ENCODE results near the gene PKDCC. TPM values are rescaled to one million over a fixed set of nuclear protein-coding genes. Genes with fewer than 3 reads are reported as not detected.
A peak's percentile ranks its signal among the peaks of the same experiment; 100 is the strongest.
"Not testable (repeated sequence)": the region's sequence is repeated elsewhere in the genome, so short reads cannot be mapped to it uniquely, and the experiment has no call there.

The PKDCC gene
- total RNA-seq, 1 experiment from 2014 or later = not detected

DNA sequence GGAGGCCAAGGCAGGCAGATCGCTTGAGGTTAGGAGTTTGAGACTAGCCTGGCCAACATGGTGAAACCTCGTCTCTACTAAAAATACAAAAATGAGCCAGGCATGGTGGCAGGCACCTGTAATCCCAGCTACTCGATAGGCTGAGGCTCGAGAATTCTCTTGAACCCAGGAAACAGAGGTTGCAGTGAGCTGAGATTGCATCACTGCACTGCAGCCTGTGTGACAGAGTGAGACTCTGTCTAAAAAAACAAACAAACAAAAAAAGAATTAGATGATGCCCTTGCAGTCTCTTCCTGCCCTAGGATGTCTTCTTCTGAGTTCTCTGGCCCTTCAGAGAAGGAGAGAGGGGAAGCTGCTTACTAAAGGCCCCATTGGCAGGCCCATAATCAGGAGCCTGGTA is 37.2 kb downstream of the PKDCC start:
- not testable (repeated sequence) for H3K79me2 ChIP-seq (ENCODE audit: low read length); H3K36me3 ChIP-seq (ENCODE audit: insufficient read depth, low read length); H3K4me3 ChIP-seq (ENCODE audit: low read length); H4K20me1 ChIP-seq (ENCODE audit: insufficient read depth, low read depth, low read length); H3K4me2 ChIP-seq (ENCODE audit: low read depth, low read length, poor library complexity, severe bottlenecking); H3K27ac ChIP-seq (ENCODE audit: low read length); H3K9me2 ChIP-seq (replicated peaks; ENCODE audit: insufficient read depth, low read length); H3K9ac ChIP-seq (ENCODE audit: low read length); DNase-seq; H3K9me3 ChIP-seq (ENCODE audit: low read length); H3K4me1 ChIP-seq (ENCODE audit: low read length); H3K27me3 ChIP-seq (ENCODE audit: low read length); H2AFZ ChIP-seq (ENCODE audit: low read length)

DNA sequence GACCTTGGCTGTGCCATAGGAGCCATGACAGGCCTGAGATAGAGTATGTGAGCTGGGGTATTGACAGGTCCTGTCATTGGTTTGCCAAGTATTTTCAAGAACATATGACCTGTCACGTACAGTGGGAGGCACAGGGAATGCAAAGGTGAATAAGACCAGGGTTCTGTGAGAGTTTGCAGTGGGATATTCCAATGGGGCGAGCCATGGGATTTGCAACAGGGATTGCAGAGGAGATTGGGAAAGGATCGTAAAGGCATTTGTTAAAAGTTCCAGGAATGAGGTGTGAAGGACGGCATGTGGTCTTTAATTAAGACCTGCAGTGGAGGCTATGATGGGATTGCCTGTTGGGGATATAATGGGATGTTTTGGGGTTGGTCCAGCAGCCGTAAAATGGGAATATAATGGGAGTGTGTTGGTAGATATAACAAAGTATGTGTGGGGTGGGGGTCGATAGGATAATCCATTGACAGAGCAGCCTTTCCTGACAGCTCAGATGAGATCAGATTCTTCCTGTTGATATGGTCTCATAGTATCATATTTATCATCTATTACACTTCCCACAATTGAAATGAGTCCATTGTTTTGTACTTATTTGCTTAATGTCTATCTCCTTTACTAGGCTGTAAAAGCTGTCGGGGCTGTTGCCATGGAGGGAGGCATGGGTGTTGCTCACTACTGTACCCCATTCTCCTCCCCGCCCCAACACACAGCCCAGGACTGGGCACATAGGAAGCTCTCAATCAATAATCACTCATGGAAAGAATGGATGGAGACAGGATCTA is 38.1 kb downstream of the PKDCC start:
- no peaks in the 10 kb centered on the region for H3K27me3 ChIP-seq (ENCODE audit: low read length)
- no peaks in the 10 kb centered on the region for H3K79me2 ChIP-seq (ENCODE audit: low read length)
- H4K20me1 ChIP-seq (ENCODE audit: insufficient read depth, low read depth, low read length) = no peaks in the 10 kb centered on the region
- DNase-seq = no peak
- peaks cover 8% of the 10 kb centered on the region; the same call in 1 of the 2 replicates for H3K4me1 ChIP-seq (ENCODE audit: low read length)
- H3K4me3 ChIP-seq (ENCODE audit: low read length) = no peak overlapping the region
- H3K9ac ChIP-seq (ENCODE audit: low read length) = no peak overlapping the region
- no peaks in the 10 kb centered on the region for H3K9me3 ChIP-seq (ENCODE audit: low read length)
- H2AFZ ChIP-seq (ENCODE audit: low read length) = no peak overlapping the region
- H3K9me2 ChIP-seq (replicated peaks; ENCODE audit: insufficient read depth, low read length) = no peaks in the 10 kb centered on the region
- H3K4me2 ChIP-seq (ENCODE audit: low read depth, low read length, poor library complexity, severe bottlenecking) = no peak overlapping the region
- H3K27ac ChIP-seq (ENCODE audit: low read length) = no peak overlapping the region
- no peaks in the 10 kb centered on the region for H3K36me3 ChIP-seq (ENCODE audit: insufficient read depth, low read length)

- Histone ChIP-seq H3K4me1 (ENCODE audit: low read length) (peaks cover 8% of the 10 kb centered on the region; the same call in 1 of the 2 replicates), H3K79me2 (ENCODE audit: low read length) (no peaks in the 10 kb centered on the region), H3K9me2 (replicated peaks; ENCODE audit: insufficient read depth, low read length) (no peaks in the 10 kb centered on the region), H3K4me2 (ENCODE audit: low read depth, low read length, poor library complexity, severe bottlenecking) (no peak overlapping the region), H3K4me3 (ENCODE audit: low read length) (no peak overlapping the region), H3K27me3 (ENCODE audit: low read length) (no peaks in the 10 kb centered on the region), H3K27ac (ENCODE audit: low read length) (no peak overlapping the region), H3K9ac (ENCODE audit: low read length) (no peak overlapping the region), H4K20me1 (ENCODE audit: insufficient read depth, low read depth, low read length) (no peaks in the 10 kb centered on the region), H3K9me3 (ENCODE audit: low read length) (no peaks in the 10 kb centered on the region), H3K36me3 (ENCODE audit: insufficient read depth, low read length) (no peaks in the 10 kb centered on the region), H2AFZ (ENCODE audit: low read length) (no peak overlapping the region)
- DNase-seq = peak; percentile 85
Observed at GRCh38 chr2:42086500-42086953, 38.7 kb downstream of the PKDCC start.

DNA sequence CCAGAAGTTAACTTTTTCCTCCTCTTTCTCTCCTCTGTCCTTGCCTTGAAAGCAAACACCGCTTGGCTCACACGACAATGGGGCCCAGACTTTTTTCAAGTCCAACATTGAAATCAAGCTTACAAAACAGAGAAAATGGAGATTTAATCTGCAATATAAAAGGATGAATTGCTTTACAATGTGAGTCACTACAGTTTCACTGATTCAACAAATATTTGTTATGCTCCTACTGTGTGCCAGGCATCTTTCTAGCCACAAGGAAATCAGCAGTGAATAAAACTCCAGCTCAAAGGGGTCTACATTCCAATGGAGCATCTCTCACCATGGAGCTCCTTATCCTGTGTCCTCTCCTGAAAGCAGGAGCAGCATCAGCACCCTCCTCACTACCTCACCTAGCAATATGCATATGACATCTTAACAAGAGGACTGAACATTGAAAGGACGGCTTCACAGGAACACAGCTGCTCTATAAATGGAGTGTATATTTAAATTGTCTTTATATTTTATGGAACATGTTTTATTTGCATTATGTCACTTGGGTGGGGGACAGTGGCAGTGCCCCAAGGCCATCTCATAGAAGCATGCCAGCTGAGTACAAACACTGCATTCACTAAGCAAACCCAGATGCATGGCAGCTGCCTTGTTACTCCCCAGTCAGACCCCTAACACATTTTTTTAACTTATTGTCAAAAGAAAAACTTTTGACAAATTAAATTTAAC is 39.5 kb downstream of the PKDCC start:
- no peaks in the 10 kb centered on the region for H3K36me3 ChIP-seq (ENCODE audit: insufficient read depth, low read length)
- H2AFZ ChIP-seq (ENCODE audit: low read length) = no peak overlapping the region
- no peak overlapping the region for H3K4me2 ChIP-seq (ENCODE audit: low read depth, low read length, poor library complexity, severe bottlenecking)

GRCh38 chr2:42087857-42088195 is 40.0 kb downstream of the PKDCC start:
- no peaks in the 10 kb centered on the region for H3K36me3 ChIP-seq (ENCODE audit: insufficient read depth, low read length)
- H3K4me3 ChIP-seq (ENCODE audit: low read length) = no peak overlapping the region
- H3K4me2 ChIP-seq (ENCODE audit: low read depth, low read length, poor library complexity, severe bottlenecking) = no peak overlapping the region
- H3K9me3 ChIP-seq (ENCODE audit: low read length) = no peaks in the 10 kb centered on the region
- no peak for DNase-seq
- no peaks in the 10 kb centered on the region for H3K27me3 ChIP-seq (ENCODE audit: low read length)
- H4K20me1 ChIP-seq (ENCODE audit: insufficient read depth, low read depth, low read length) = no peaks in the 10 kb centered on the region
- no peaks in the 10 kb centered on the region for H3K9me2 ChIP-seq (replicated peaks; ENCODE audit: insufficient read depth, low read length)
- H3K9ac ChIP-seq (ENCODE audit: low read length) = no peak overlapping the region
- H3K4me1 ChIP-seq (ENCODE audit: low read length) = peaks cover 8% of the 10 kb centered on the region; the same call in 1 of the 2 replicates
- no peak overlapping the region for H2AFZ ChIP-seq (ENCODE audit: low read length)
- no peaks in the 10 kb centered on the region for H3K79me2 ChIP-seq (ENCODE audit: low read length)
- no peak overlapping the region for H3K27ac ChIP-seq (ENCODE audit: low read length)

More for the DNA sequence above, 39.5 kb downstream of the PKDCC start:
- H3K9ac ChIP-seq (ENCODE audit: low read length) = no peak overlapping the region
- peaks cover 8% of the 10 kb centered on the region; the same call in 1 of the 2 replicates for H3K4me1 ChIP-seq (ENCODE audit: low read length)
- no peaks in the 10 kb centered on the region for H4K20me1 ChIP-seq (ENCODE audit: insufficient read depth, low read depth, low read length)
- no peaks in the 10 kb centered on the region for H3K9me2 ChIP-seq (replicated peaks; ENCODE audit: insufficient read depth, low read length)
- no peaks in the 10 kb centered on the region for H3K79me2 ChIP-seq (ENCODE audit: low read length)
- H3K27me3 ChIP-seq (ENCODE audit: low read length) = no peaks in the 10 kb centered on the region
- H3K27ac ChIP-seq (ENCODE audit: low read length) = no peak overlapping the region
- H3K4me3 ChIP-seq (ENCODE audit: low read length) = no peak overlapping the region
- no peaks in the 10 kb centered on the region for H3K9me3 ChIP-seq (ENCODE audit: low read length)
- no peak for DNase-seq

DNA sequence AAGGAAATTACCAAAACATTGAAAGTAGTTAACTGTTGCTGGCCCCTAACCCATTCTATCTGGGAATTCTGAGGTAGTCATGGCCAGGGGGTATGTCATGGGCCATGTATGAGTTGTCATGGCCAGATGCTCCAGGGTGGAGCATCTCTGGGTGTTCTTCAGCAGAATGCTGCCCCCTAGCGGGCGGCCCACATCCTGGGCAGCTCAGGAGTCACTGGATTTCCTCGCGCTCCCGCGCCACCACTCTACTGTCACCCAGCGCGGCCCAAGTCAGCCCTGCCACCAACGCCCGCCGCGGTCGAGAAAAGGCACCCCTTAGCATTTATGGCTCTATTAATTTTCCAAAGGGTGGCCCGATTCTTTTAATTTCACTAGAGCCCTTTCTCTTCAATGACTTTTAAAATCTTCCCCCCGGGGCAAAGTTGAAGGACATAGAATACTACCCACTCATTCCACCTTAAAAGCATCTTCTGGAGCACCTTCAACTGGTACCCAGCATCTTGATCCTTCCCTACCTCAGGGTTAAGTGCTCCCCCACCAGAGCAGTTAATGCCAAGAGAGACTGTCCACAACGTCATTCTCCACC is 41.6 kb downstream of the PKDCC start:
- peak; percentile 89 for DNase-seq
- H3K9ac ChIP-seq (ENCODE audit: low read length) = no peak overlapping the region
- H2AFZ ChIP-seq (ENCODE audit: low read length) = no peak overlapping the region
- H3K9me3 ChIP-seq (ENCODE audit: low read length) = no peaks in the 10 kb centered on the region
- H3K79me2 ChIP-seq (ENCODE audit: low read length) = no peaks in the 10 kb centered on the region
- no peaks in the 10 kb centered on the region for H4K20me1 ChIP-seq (ENCODE audit: insufficient read depth, low read depth, low read length)
- no peak overlapping the region for H3K27ac ChIP-seq (ENCODE audit: low read length)
- H3K4me2 ChIP-seq (ENCODE audit: low read depth, low read length, poor library complexity, severe bottlenecking) = no peak overlapping the region
- no peak overlapping the region for H3K4me3 ChIP-seq (ENCODE audit: low read length)
- H3K9me2 ChIP-seq (replicated peaks; ENCODE audit: insufficient read depth, low read length) = no peaks in the 10 kb centered on the region
- H3K4me1 ChIP-seq (ENCODE audit: low read length) = peaks cover 8% of the 10 kb centered on the region; the same call in 1 of the 2 replicates
- H3K36me3 ChIP-seq (ENCODE audit: insufficient read depth, low read length) = no peaks in the 10 kb centered on the region
- no peaks in the 10 kb centered on the region for H3K27me3 ChIP-seq (ENCODE audit: low read length)

DNA sequence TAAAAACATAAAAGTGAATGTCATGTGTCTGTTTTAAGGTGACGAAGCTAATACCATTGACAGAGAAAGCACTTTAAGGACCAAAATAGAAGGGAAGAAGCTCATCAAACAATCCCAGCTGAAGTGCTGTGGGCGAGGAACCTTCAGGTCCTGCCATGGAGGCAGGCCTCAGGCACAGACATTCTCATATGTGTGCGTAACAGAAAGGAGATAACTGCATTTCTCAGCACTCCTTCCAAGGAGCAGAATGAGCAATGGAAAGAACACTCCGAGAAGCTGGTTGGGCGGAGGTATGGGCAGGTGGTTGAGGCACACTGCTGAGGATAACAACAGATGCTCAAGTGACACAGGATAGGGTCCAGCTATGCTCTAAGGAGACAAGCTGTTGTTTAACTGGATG is 42.4 kb downstream of the PKDCC start:
- H3K27ac ChIP-seq (ENCODE audit: low read length) = no peak overlapping the region
- DNase-seq = no peak
- no peaks in the 10 kb centered on the region for H4K20me1 ChIP-seq (ENCODE audit: insufficient read depth, low read depth, low read length)
- no peaks in the 10 kb centered on the region for H3K36me3 ChIP-seq (ENCODE audit: insufficient read depth, low read length)
- no peaks in the 10 kb centered on the region for H3K9me3 ChIP-seq (ENCODE audit: low read length)
- H3K4me2 ChIP-seq (ENCODE audit: low read depth, low read length, poor library complexity, severe bottlenecking) = no peak overlapping the region
- H3K9ac ChIP-seq (ENCODE audit: low read length) = no peak overlapping the region
- no peaks in the 10 kb centered on the region for H3K79me2 ChIP-seq (ENCODE audit: low read length)
- H3K4me3 ChIP-seq (ENCODE audit: low read length) = no peak overlapping the region
- H3K4me1 ChIP-seq (ENCODE audit: low read length) = peaks cover 8% of the 10 kb centered on the region; the same call in 1 of the 2 replicates
- H3K27me3 ChIP-seq (ENCODE audit: low read length) = no peaks in the 10 kb centered on the region
- no peak overlapping the region for H2AFZ ChIP-seq (ENCODE audit: low read length)
- H3K9me2 ChIP-seq (replicated peaks; ENCODE audit: insufficient read depth, low read length) = no peaks in the 10 kb centered on the region

DNA sequence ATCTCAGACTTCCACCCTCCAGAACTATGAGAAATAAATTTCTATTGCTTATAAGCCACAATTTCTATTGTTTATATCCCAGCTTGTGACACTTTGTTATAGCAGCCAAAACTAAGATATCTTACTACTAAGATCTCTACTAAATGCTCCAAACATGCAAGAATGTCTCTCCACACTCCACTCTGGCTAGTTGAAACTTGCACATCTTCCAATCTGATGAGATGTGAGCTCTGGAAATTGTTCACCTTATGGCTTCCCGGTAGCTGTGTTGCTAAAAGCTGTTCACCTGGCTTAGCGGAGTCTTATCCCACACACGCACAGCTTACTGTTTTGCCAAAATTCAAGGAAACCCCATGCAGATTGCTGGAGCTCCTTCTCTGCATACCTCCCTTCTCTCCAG is 43.9 kb downstream of the PKDCC start:
- no peak overlapping the region for H3K4me3 ChIP-seq (ENCODE audit: low read length)
- no peaks in the 10 kb centered on the region for H3K9me2 ChIP-seq (replicated peaks; ENCODE audit: insufficient read depth, low read length)
- H3K79me2 ChIP-seq (ENCODE audit: low read length) = no peaks in the 10 kb centered on the region
- no peak overlapping the region for H2AFZ ChIP-seq (ENCODE audit: low read length)
- H4K20me1 ChIP-seq (ENCODE audit: insufficient read depth, low read depth, low read length) = no peaks in the 10 kb centered on the region
- peaks cover 8% of the 10 kb centered on the region; the same call in 1 of the 2 replicates for H3K4me1 ChIP-seq (ENCODE audit: low read length)
- no peaks in the 10 kb centered on the region for H3K27me3 ChIP-seq (ENCODE audit: low read length)
- DNase-seq = no peak
- H3K4me2 ChIP-seq (ENCODE audit: low read depth, low read length, poor library complexity, severe bottlenecking) = no peak overlapping the region
- H3K36me3 ChIP-seq (ENCODE audit: insufficient read depth, low read length) = no peaks in the 10 kb centered on the region
- no peak overlapping the region for H3K9ac ChIP-seq (ENCODE audit: low read length)
- no peaks in the 10 kb centered on the region for H3K9me3 ChIP-seq (ENCODE audit: low read length)
- H3K27ac ChIP-seq (ENCODE audit: low read length) = no peak overlapping the region

Measured in Karpas-422 (cell line).